Measurements from ENCODE around the gene PAPPA2. TPM values are rescaled to one million over a fixed set of nuclear protein-coding genes. Genes with fewer than 3 reads are reported as not detected.

The PAPPA2 gene
- total and polyA plus RNA-seq, 12 donors: 0.03 to 0.87 (median 0.10) TPM; not detected in 1

- WGBS, 4 donors: 7 to 26% (median 14%) methylated on average over 4 of the region's 4 CpGs
- no peak for DNase-seq
- Histone ChIP-seq H3K36me3 (replicated peaks in 1 of 2) (no peaks in the 10 kb centered on the region), H3K27ac (no peak overlapping the region), H3K4me1 (replicated peaks in 1 of 2) (no peaks in the 10 kb centered on the region), H3K4me3 (no peak overlapping the region), H3K27me3 (no peaks in the 10 kb centered on the region), H3K9me3 (replicated peaks in 1 of 3) (peaks cover 0 to 7% (median 0%) of the 10 kb centered on the region in 3 donors)
- intact Hi-C loops (cut with DNase I): no loop called here
- TF ChIP-seq CTCF (IDR thresholded peaks at IDR 0.05): no peak
- no peak for TF ChIP-seq POLR2A (IDR thresholded peaks at IDR 0.05)
These were observed 114.7 kb downstream of the PAPPA2 start for GRCh38 chr1:176577646-176578197.

- H3K9me3 ChIP-seq (replicated peaks in 1 of 3): peaks cover 0 to 15% (median 0%) of the 10 kb centered on the region in 3 donors
- WGBS, 4 donors: 67 to 88% (median 77%) methylated on average over 3 of the region's 3 CpGs
- no peak for DNase-seq
- no peaks in the 10 kb centered on the region for H3K27me3 ChIP-seq
- no peaks in the 10 kb centered on the region for H3K4me1 ChIP-seq (replicated peaks in 1 of 2)
- H3K27ac ChIP-seq: no peak overlapping the region
- TF ChIP-seq CTCF (IDR thresholded peaks at IDR 0.05): no peak
- no peak for TF ChIP-seq POLR2A (IDR thresholded peaks at IDR 0.05)
- no peaks in the 10 kb centered on the region for H3K36me3 ChIP-seq (replicated peaks in 1 of 2)
- intact Hi-C loops (cut with DNase I): no loop called here
- H3K4me3 ChIP-seq: no peak overlapping the region
These were observed 116.1 kb downstream of the PAPPA2 start for GRCh38 chr1:176579087-176579486.

GRCh38 chr1:176595217-176595616 lies 132.2 kb downstream of the PAPPA2 start:
- no peaks in the 10 kb centered on the region for H3K36me3 ChIP-seq (replicated peaks in 1 of 2)
- H3K4me3 ChIP-seq: no peak overlapping the region
- 82 to 100% (median 89%) methylated on average over 2 to 16 of the region's 16 CpGs for WGBS, 4 donors
- H3K4me1 ChIP-seq (replicated peaks in 1 of 2): no peaks in the 10 kb centered on the region
- no peaks in the 10 kb centered on the region for H3K9me3 ChIP-seq (replicated peaks in 1 of 3)
- TF ChIP-seq CTCF (IDR thresholded peaks at IDR 0.05) (no peak), POLR2A (IDR thresholded peaks at IDR 0.05) (no peak)
- intact Hi-C loops (cut with DNase I): no loop called here
- H3K27me3 ChIP-seq: no peaks in the 10 kb centered on the region
- no peak overlapping the region for H3K27ac ChIP-seq
- DNase-seq: no peak

GRCh38 chr1:176601348-176601747 lies 138.4 kb downstream of the PAPPA2 start:
- Histone ChIP-seq H3K9me3 (replicated peaks in 1 of 3) (no peaks in the 10 kb centered on the region), H3K36me3 (replicated peaks in 1 of 2) (no peaks in the 10 kb centered on the region), H3K27ac (no peak overlapping the region), H3K4me3 (no peak overlapping the region), H3K27me3 (no peaks in the 10 kb centered on the region), H3K4me1 (replicated peaks in 1 of 2) (no peaks in the 10 kb centered on the region)
- no peak for DNase-seq
- TF ChIP-seq POLR2A (IDR thresholded peaks at IDR 0.05) (no peak), CTCF (IDR thresholded peaks at IDR 0.05) (no peak)
- intact Hi-C loops (cut with DNase I): no loop called here
- WGBS, 4 donors: 56 to 68% (median 66%) methylated on average over 3 of the region's 3 CpGs
